Spleen (tissue), 13 donors: Measurements from ENCODE around the gene HOXB2. TPM values are rescaled to one million over a fixed set of nuclear protein-coding genes. Genes with fewer than 3 reads are reported as not detected.
A peak's percentile ranks its signal among the peaks of the same experiment; 100 is the strongest.

Source experiments
- DNase-seq: peaks from one replicate; pipeline ENCODE4 v3.0.0-alpha.2; 2020
- H3K27ac ChIP-seq, 8 donors: fragments of 200-600 bp; sonication (generic) in 7 of 8; 1 replicate in 4 of 8; 2 replicates in 4 of 8; pipeline versions ENCODE4 v1.5.0 to v1.8.0; 2016 to 2021; ENCODE audit warnings: inconsistent platforms in 4 of 8, mild to moderate bottlenecking in 4 of 8, moderate library complexity in 1 of 8
- H3K27me3 ChIP-seq, 7 donors: fragments of 200-600 bp; sonication (generic) in 6 of 7; replicated peaks in 1 of 7; 1 replicate in 4 of 7; 2 replicates in 3 of 7; pipeline versions ENCODE4 v1.5.0 to v1.8.0; 2016 to 2021; ENCODE audit warnings: inconsistent platforms in 3 of 7, mild to moderate bottlenecking in 1 of 7
- H3K36me3 ChIP-seq, 6 donors: fragments of 200-600 bp; sonication (generic) in 5 of 6; 1 replicate in 4 of 6; 2 replicates in 2 of 6; pipeline versions ENCODE4 v1.5.0 to v1.8.0; 2016 to 2021; ENCODE audit warnings: inconsistent platforms in 2 of 6
- H3K4me1 ChIP-seq, 6 donors: fragments of 200-600 bp; sonication (generic) in 5 of 6; 1 replicate in 3 of 6; 2 replicates in 3 of 6; pipeline versions ENCODE4 v1.5.0 to v1.8.0; 2016 to 2021; ENCODE audit warnings: inconsistent platforms in 3 of 6
- H3K4me3 ChIP-seq, 8 donors: fragments of 200-600 bp; sonication (generic) in 7 of 8; 1 replicate in 4 of 8; 2 replicates in 4 of 8; pipeline versions ENCODE4 v1.5.0 to v1.8.0; 2016 to 2021; ENCODE audit warnings: inconsistent platforms in 4 of 8, mild to moderate bottlenecking in 4 of 8, moderate library complexity in 2 of 8
- H3K9me3 ChIP-seq, 8 donors: fragments of 200-600 bp; sonication (generic) in 7 of 8; 1 replicate in 4 of 8; 2 replicates in 4 of 8; pipeline versions ENCODE4 v1.5.0 to v1.8.0; 2016 to 2021; ENCODE audit warnings: inconsistent platforms in 4 of 8
- POLR2A ChIP-seq, 3 donors: fragments of 450-650 bp; IDR thresholded peaks; one replicate each; pipeline ENCODE4 v1.5.1; 2017; ENCODE audit warnings: antibody characterized with exemption in 3 of 3, mild to moderate bottlenecking in 1 of 3
- POLR2AphosphoS5 ChIP-seq, 3 donors: sonication (generic); formaldehyde crosslinking; IDR thresholded peaks; one replicate each; pipeline ENCODE4 v1.5.1; 2017; ENCODE audit warnings: antibody characterized with exemption in 3 of 3
- whole genome bisulfite sequencing, 5 donors: extraction: QIAGEN DNeasy Blood & Tissue Kit in 3 of 5; methylation state at CpG; one replicate each; pipeline versions ENCODE4 v1.1.5 to v1.1.7; 2013 to 2018; 5-methylcytosine and 5-hydroxymethylcytosine counted together
- intact Hi-C: fragments of 100-400 bp; cut with DNase I; formaldehyde crosslinking; loops from one replicate; pipeline ENCODE4 v1.15.0; 2023; ENCODE audit warnings: low total_unique reads
- long read RNA-seq, 2 donors: transcript quantifications; one replicate each; lab custom pipeline, GENCODE V29; 2026
- polyA plus RNA-seq, 3 donors: library from polyadenylated mRNA; stranded (reverse); fragments of 200-250 nt; gene quantifications; one replicate each; pipeline ENCODE4 v1.2.1, GENCODE V29; 2013
- total RNA-seq, 7 donors: library from RNA; depleted of rRNA in 3 of 7; stranded (reverse); fragments of >200 nt in 3 of 7; fragmentation: NEBNext Ultra II Directional in 4 of 7; extraction: Animal tissue kit (Norgen Biotek cat#: 25700) in 4 of 7; gene quantifications; one replicate each; pipeline versions ENCODE4 v1.1.0 to v1.2.1, GENCODE V29; 2016 to 2021
- TF ChIP-seq, protein P1 (sequence below), 11 experiments: fragments of 200-600 bp in 7 of 11; fragments of 450-650 bp in 4 of 11; sonication (generic) in 4 of 11; IDR thresholded peaks in 8 of 11; conservative IDR thresholded peaks in 3 of 11; 1 replicate in 7 of 11; 2 replicates in 4 of 11; pipeline versions ENCODE4 v1.4.0 to v1.8.0; 2016 to 2021; ENCODE audit warnings: antibody characterized with exemption in 11 of 11, inconsistent platforms in 4 of 11, mild to moderate bottlenecking in 1 of 11
- donor health status: healthy with polysubstance abuse.
- donor health status: DM: no; HTN: no; CAD: no; lungs with moderate emphysema.
- donor health status: DM: no; HTN: no; CAD: no.
- donor health status: Bipolar disorder and iron deficiency.
- donor health status: healthy.
- donor health status: DM: no; HTN: no; CAD: no.
- donor health status: DM: yes; HTN: yes; CAD: no.

The HOXB2 gene
- 10 to 100 TPM in 4 of 7 donors, 1 to 10 TPM in 3; 5.9 to 21.9 (median 10.2) TPM for total RNA-seq
- 1 to 10 TPM; 7.2 to 8.2 (median 8.0) TPM for polyA plus RNA-seq
- long read RNA-seq, donor 1, transcript HOXB2-201 (2 exons, 1,562 nt) = major isoform, 21 of 21 reads
- long read RNA-seq, donor 1, partial matches to known transcripts = 0 of 21 reads
- long read RNA-seq, donor 1, other reads (novel, unspliced or antisense) = 0 of 21 reads
- long read RNA-seq, donor 2, partial matches to known transcripts = 0 of 9 reads
- long read RNA-seq, donor 2, other reads (novel, unspliced or antisense) = 6 of 9 reads

DNA sequence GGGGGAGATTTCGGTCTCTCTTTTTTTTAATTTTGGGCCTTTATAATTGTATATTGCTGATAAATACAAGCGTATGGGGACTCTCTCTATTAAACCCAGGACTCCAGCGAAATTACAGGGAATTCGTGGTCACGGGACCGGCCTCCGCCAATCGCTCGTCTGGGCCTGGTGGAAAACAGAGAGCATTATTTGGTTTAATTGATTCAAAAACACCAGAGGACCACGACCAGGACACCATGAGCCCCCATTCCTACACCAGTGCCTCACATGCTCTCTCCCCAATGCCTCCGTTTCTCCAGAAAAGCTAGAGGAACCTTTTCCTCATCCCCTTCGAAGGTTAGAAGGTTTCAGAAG is at the start of gene HOXB2:
HOXB2 (minus strand) TSS at position 88 of the 354 bp plus-strand sequence. CDS start 198 bp downstream, outside the sequence.
- Histone ChIP-seq H3K36me3 (peaks cover 0 to 4% (median 0%) of the 10 kb centered on the region in 6 donors), H3K4me3 (peak within 1 kb of the TSS; percentile 48 to 79 (median 67)), H3K9me3 (no peaks in the 10 kb centered on the region), H3K27ac (peak within 1 kb of the TSS; percentile 85 to 94 (median 88)), H3K4me1 (peaks cover 2 to 92% (median 47%) of the 10 kb centered on the region in 6 donors), H3K27me3 (peaks cover 0 to 80% (median 37%) of the 10 kb centered on the region in 7 donors)
- DNase-seq = no peak
- TF ChIP-seq POLR2A (IDR thresholded peaks at IDR 0.05) = no peak
- TF ChIP-seq, protein P1, sequence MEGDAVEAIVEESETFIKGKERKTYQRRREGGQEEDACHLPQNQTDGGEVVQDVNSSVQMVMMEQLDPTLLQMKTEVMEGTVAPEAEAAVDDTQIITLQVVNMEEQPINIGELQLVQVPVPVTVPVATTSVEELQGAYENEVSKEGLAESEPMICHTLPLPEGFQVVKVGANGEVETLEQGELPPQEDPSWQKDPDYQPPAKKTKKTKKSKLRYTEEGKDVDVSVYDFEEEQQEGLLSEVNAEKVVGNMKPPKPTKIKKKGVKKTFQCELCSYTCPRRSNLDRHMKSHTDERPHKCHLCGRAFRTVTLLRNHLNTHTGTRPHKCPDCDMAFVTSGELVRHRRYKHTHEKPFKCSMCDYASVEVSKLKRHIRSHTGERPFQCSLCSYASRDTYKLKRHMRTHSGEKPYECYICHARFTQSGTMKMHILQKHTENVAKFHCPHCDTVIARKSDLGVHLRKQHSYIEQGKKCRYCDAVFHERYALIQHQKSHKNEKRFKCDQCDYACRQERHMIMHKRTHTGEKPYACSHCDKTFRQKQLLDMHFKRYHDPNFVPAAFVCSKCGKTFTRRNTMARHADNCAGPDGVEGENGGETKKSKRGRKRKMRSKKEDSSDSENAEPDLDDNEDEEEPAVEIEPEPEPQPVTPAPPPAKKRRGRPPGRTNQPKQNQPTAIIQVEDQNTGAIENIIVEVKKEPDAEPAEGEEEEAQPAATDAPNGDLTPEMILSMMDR (IDR thresholded peaks at IDR 0.05 in 8 of 11, conservative IDR thresholded peaks at IDR 0.05 in 3 of 11) = no peak
- no peak for TF ChIP-seq POLR2AphosphoS5 (IDR thresholded peaks at IDR 0.05)
- intact Hi-C loops = no loop called here
- 30 to 53% (median 39%) methylated on average over 12 of the region's 12 CpGs for WGBS, 5 donors

DNA sequence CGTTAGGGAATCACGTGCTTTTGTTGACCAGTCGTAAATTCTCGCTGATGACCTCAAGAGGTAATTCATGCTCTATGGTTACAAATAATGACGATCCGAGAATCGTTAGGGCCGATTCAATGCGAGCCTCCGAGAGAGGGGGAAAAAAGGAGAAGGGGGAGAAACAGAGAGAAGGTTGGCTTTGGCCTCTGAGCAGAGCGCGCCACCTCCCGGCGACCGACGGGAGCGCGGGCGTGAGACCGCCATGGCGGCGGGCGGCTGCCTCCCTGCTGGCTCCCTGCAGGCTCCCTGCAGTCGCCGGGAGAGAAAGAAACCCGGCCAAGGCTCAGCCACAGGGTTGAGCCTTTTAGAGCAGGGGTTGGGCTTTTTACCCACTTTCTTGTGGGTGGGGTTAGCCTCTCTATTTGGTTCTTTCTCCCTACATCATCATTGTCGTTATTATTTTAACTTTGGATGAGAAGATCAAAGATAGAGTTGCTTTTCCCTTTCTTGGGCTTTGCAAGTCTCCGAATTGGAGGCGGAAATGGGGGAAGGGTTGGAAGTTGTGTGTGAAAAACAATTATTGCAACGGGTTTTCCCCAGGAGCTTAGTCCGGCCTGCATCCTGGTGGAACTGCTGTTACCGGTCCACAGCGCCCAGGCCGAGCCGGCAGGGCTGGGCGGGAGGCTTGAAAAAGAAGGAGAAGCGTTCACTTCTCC is 49.1 kb upstream of the HOXB2 start:
- Histone ChIP-seq H3K9me3 (no peaks in the 10 kb centered on the region), H3K4me1 (peaks cover 19 to 91% (median 58%) of the 10 kb centered on the region in 6 donors), H3K27me3 (peaks cover 5 to 100% (median 87%) of the 10 kb centered on the region in 7 donors), H3K36me3 (no peaks in the 10 kb centered on the region), H3K4me3 (peak overlapping the region in 5 of 8 donors; percentile 14 to 67 (median 36)), H3K27ac (peak overlapping the region in 6 of 8 donors; percentile 38 to 85 (median 78))
- WGBS, 5 donors = 15 to 20% (median 17%) methylated on average over 36 to 37 of the region's 37 CpGs
- peak; percentile 92 for DNase-seq
- intact Hi-C loops = loop anchor here (5.0 kb wide), 1 partner anchor 242 kb away; no protein-coding TSS in a partner anchor
- no peak for TF ChIP-seq POLR2A (IDR thresholded peaks at IDR 0.05)
- peak; percentile 37 to 76 (median 69) for TF ChIP-seq POLR2AphosphoS5 (IDR thresholded peaks at IDR 0.05)
- TF ChIP-seq, protein P1 (IDR thresholded peaks at IDR 0.05 in 8 of 11, conservative IDR thresholded peaks at IDR 0.05 in 3 of 11) = peak; percentile 86 to 96 (median 91)

DNA sequence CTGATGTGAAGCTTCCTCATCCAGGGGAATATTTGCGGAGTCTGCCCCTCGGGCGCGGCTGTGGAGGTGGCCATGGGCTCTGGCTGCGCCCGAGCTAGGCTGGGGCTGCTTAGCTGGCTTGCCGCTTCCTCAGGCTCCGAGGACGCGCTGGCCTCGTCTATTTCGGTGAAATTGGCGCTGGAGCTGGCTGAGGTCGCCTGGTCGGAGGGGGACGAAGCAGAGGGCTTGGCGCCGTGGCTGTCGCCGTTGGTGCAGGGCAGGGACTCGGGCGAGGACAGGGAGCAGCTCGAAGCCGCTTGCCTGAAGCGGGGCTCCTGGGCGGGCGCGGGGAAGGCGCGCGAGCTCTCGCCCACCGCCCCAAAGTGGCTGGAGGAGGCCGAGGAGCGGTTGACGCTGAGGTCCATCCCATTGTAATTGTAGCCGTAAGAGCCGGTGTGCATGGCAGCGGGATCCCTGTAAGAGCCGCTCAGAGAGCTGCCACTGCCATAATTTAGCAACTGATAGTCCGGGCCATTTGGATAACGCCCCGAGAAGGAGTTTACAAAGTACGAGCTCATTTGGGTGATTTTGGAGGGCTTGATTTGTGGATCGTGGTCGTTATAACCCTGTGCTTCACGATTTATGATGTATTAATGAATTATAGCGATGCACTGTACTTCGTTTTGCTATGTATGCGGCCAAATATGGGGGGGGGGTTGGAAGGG is 48.4 kb upstream of the HOXB2 start, which contains the start of gene HOXB5:
HOXB5 (minus strand) TSS at position 654 of the 704 bp plus-strand sequence; CDS start at position 557, 97 bp downstream.
- Histone ChIP-seq H3K9me3 (no peaks in the 10 kb centered on the region), H3K27me3 (peaks cover 4 to 100% (median 87%) of the 10 kb centered on the region in 7 donors), H3K4me3 (peak within 1 kb of the TSS; percentile 23 to 67 (median 35)), H3K4me1 (peaks cover 18 to 86% (median 55%) of the 10 kb centered on the region in 6 donors), H3K36me3 (no peaks in the 10 kb centered on the region), H3K27ac (peak within 1 kb of the TSS; percentile 4 to 85 (median 78))
- intact Hi-C loops = loop anchor here (5.0 kb wide), 1 partner anchor 241 kb away; no protein-coding TSS in a partner anchor
- no peak for DNase-seq
- no peak for TF ChIP-seq POLR2A (IDR thresholded peaks at IDR 0.05)
- peak in 1 of 3 donors; percentile 56 for TF ChIP-seq POLR2AphosphoS5 (IDR thresholded peaks at IDR 0.05)
- WGBS, 5 donors = 1% methylated on average over 16 to 50 of the region's 50 CpGs

DNA sequence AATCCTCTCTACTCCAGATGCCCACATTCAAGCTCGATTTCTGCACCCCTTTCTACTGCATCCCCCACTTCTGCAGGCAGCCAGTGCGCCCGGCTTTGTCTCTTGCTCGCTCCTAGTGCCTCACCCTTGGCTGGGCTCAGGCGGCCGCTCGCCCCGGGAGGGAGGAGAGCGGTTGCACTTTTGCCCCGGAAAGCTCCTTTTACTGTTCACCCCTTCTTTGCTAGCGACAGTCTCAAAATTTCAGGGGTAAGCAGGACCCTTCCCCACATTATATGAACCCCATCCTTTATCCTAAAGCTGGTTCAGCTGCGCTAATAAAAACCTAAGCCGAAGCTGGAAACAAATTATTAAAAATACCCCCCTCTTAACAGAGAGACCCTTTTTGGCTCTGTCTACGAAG is 47.7 kb upstream of the HOXB2 start:
- peak overlapping the region in 6 of 8 donors; percentile 9 to 67 (median 32) for H3K4me3 ChIP-seq
- no peaks in the 10 kb centered on the region for H3K36me3 ChIP-seq
- intact Hi-C loops = loop anchor here (5.0 kb wide), 1 partner anchor 240 kb away; no protein-coding TSS in a partner anchor
- WGBS, 5 donors = 5 to 17% (median 9%) methylated on average over 14 of the region's 14 CpGs
- no peaks in the 10 kb centered on the region for H3K9me3 ChIP-seq
- DNase-seq = no peak
- peaks cover 4 to 100% (median 87%) of the 10 kb centered on the region in 7 donors for H3K27me3 ChIP-seq
- peak overlapping the region in 7 of 8 donors; percentile 6 to 85 (median 81) for H3K27ac ChIP-seq
- no peak for TF ChIP-seq POLR2A (IDR thresholded peaks at IDR 0.05)
- no peak for TF ChIP-seq POLR2AphosphoS5 (IDR thresholded peaks at IDR 0.05)
- TF ChIP-seq, protein P1 (IDR thresholded peaks at IDR 0.05 in 8 of 11, conservative IDR thresholded peaks at IDR 0.05 in 3 of 11) = no peak
- peaks cover 13 to 86% (median 52%) of the 10 kb centered on the region in 6 donors for H3K4me1 ChIP-seq
